GM04504 (cell line): ENCODE results near the gene RPL10L.

Source experiments
- DNase-seq: peaks from one replicate; pipeline ENCODE4 v3.0.0-alpha.2; 2012; ENCODE audit warnings: low read depth

Gene RPL10L

DNA sequence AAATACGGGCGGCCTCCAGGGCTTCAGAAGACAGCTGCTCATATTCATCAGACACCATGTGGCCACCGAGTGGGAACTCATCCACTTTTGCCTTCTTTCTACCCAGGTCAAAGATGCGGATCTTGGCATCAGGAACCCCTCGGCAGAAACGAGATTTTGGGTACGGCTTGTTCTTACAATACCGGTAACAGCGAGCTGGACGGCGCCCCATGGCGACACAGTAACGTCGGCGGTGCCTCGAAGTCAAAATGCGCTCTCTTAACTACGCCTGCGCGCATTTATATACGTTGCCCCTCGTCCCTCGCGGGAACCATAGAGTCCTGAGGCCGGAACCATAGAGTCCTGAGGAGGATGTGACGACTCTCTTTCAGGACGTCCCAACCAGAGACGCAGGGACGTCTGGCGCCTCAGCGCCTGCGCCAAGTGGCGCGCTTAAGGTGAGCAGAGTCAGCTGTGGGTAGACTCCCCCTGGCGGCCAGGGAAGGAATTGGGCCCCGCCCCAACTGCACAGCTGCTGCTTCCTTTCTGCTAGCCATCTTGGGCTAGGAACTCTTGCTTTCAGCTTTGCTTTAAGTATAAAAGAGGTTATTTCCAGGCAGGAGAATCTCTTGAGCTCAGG lies at the start of gene RPL10L:
TSS of gene RPL10L (minus strand) at position 256 of the 619 bp plus-strand sequence. CDS start at position 211, 45 bp downstream.
- no peak for DNase-seq

GRCh38 chr14:46691819-46692218 lies 40.2 kb upstream of the RPL10L start:
- no peak for DNase-seq

DNA sequence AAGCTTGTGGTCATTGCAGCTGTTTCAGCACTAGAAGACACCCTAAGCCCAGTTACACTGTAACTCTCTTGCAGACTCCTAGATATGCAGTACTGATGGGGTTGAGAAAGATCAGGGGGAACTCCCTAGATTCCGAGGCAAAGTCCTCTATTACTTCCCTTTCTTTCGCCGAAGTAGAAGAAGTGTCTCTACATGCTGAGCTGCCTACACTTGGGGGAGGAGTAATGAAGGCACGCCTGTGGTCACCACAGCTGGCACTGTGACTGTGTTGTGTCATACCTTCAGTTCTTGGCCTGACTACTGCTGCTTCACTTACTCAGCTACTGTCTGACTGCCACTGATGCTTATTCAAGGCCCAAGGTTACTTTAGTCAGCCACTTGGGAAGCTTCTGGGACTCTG lies 35.1 kb upstream of the RPL10L start:
- no peak for DNase-seq

DNA sequence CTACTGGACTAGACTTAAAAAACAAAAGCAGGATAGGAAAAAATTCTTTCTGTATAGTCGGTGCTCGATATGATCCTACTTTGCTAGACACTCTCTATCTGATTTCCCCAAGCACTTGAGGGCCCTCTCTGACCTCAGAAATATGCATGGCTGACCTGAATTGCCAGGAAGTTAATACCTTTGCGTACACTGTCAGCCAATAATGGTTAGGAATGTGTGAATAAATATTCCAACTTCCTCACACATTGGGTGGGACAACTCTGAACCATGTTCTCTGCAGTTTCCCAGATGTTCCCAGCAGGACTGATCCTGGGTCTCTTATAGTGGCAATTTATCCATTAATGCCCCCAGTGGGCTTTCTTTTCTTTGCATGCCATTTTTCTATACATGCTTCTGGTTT lies 20.5 kb upstream of the RPL10L start:
- DNase-seq = no peak

DNA sequence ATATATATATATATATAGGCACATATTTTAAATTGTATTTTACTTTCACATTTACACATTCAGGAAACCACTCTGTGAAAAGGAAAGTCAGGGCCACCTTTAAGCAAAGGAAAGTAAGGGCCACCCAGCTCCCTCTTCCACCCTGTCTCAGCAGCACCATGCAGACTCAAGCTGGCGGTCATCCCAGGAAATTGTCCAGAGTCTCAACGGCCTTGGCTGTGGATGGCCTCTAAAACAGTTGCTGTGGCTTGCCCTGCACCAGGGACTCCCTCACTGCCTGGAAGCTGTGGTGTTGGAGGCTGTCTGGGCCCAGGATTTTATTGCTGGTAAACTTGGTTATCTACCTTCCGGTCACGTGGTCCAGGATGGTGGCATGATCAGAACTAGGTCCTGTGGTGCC lies 11.8 kb upstream of the RPL10L start:
- no peak for DNase-seq

DNA sequence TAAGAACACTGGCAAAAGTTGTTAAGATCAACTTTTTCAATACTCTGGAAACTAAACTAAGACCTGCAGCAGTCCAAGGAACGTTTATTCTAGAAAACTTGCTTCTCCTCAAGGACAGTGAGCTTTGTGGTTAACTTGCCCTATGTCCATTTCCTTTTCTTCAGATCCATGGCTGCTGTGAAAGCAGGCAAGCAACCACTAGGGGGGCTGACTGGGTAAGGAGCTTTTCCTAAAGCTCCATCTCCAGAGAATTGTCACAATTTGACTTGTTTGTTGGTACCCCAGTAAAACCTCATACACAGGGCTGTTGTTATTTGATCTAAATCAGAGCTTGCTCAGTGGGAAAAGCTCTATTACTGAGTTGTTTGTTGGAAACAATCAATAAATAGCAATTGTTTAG lies 10.1 kb upstream of the RPL10L start:
- DNase-seq = no peak

GRCh38 chr14:46653031-46653755 lies 1.6 kb upstream of the RPL10L start:
- DNase-seq = no peak

DNA sequence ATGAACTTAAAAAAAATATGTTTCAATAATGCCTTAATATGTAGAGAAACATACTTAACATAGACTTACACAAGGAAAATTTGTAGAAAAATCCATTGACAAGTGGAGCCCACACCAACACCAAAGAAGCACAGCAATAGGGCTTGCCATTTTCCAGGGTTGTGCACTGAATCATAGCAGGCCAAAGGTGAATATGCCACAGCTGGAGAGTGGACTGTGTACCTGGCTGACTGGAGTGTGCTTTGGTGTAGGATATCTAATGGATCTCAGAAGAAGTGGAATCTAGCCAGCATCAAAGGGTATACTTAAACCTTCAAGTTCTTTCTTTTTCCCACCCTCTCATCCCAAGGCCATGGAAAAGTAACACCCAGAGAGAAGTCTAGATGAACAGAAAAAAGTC lies 4.8 kb downstream of the RPL10L start:
- DNase-seq = no peak

DNA sequence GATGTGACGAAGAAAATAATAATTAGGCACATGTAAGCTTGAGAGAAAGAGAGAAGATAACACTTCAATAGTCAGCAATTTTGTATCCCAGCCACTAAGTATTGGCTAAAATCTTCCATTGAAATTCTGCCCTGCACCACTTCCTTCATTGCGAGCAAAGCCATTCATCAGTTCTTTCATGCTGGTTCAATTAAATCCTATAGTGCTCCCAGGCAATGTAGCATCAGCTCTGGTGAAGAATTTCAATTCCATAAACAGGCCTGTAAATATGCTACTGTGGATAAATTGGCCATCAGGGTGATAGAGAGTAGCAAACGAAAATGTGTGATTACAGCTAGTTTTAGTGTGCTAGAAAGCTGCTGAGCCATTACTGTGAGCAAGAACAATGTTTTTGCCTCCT lies 24.7 kb downstream of the RPL10L start:
- no peak for DNase-seq
